Fibroblast of lung (primary cell): ENCODE data around the gene OR14A16.

Experiments
- CTCF ChIP-seq, 2 donors: IDR thresholded peaks in 1 of 2; conservative IDR thresholded peaks in 1 of 2; 1 replicate in 1 of 2; 2 replicates in 1 of 2; pipeline ENCODE4 v1.5.1; 2011 to 2012; ENCODE audit warnings: low read length in 2 of 2, control low read depth in 1 of 2, inconsistent platforms in 1 of 2, low read depth in 1 of 2, mild to moderate bottlenecking in 1 of 2
- EZH2 ChIP-seq: IDR thresholded peaks from 2 replicates; pipeline ENCODE4 v1.5.1; 2012; ENCODE audit warnings: low read length, control low read depth, mild to moderate bottlenecking; ENCODE audit errors: missing control alignments

GRCh38 chr1:247865416-247865815 is 41.5 kb upstream of the OR14A16 start:
- TF ChIP-seq EZH2 (no peak), CTCF (conservative IDR thresholded peaks at IDR 0.05 in 1 of 2, IDR thresholded peaks at IDR 0.05 in 1 of 2; ENCODE audit: low read depth in 1 of 2, low read length in 2 of 2) (no peak)
